SJSA1 (cell line): ENCODE measurements around the gene TRIM9. TPM values are rescaled to one million over a fixed set of nuclear protein-coding genes. Genes with fewer than 3 reads are reported as not detected.

Source experiments
- DNase-seq, 2 experiments: peaks; one replicate each; pipeline ENCODE4 v3.0.0-alpha.2; 2015 to 2020; ENCODE audit warnings: low spot score in 2 of 2, low read depth in 1 of 2
- H3K27ac ChIP-seq: fragments of 250-450 bp; sonication (Bioruptor Pico); 2 replicates; pipeline ENCODE4 v1.5.1; 2020; ENCODE audit warnings: mild to moderate bottlenecking, moderate library complexity
- H3K27me3 ChIP-seq: fragments of 250-450 bp; sonication (Bioruptor Pico); replicated peaks from 2 replicates; pipeline ENCODE4 v1.5.1; 2020; ENCODE audit warnings: mild to moderate bottlenecking, moderate library complexity
- H3K36me3 ChIP-seq: fragments of 250-450 bp; sonication (Bioruptor Pico); 2 replicates; pipeline ENCODE4 v1.5.1; 2020; ENCODE audit warnings: mild to moderate bottlenecking
- H3K4me1 ChIP-seq: fragments of 250-450 bp; sonication (Bioruptor Pico); replicated peaks from 2 replicates; pipeline ENCODE4 v1.6.1; 2021; ENCODE audit warnings: mild to moderate bottlenecking
- H3K4me3 ChIP-seq: fragments of 250-450 bp; sonication (Bioruptor Pico); 2 replicates; pipeline ENCODE4 v1.5.1; 2020; ENCODE audit warnings: mild to moderate bottlenecking
- H3K9me3 ChIP-seq: fragments of 250-450 bp; sonication (Bioruptor Pico); replicated peaks from 2 replicates; pipeline ENCODE4 v1.5.1; 2020; ENCODE audit warnings: mild to moderate bottlenecking
- total RNA-seq: library from RNA; depleted of rRNA; stranded (reverse); fragments of >200 nt; shearing (Covaris generic); gene quantifications from 2 replicates; pipeline ENCODE4 v1.2.3, GENCODE V29; 2014

The TRIM9 gene
- total RNA-seq, 1 experiment from 2014 or later = not detected

GRCh38 chr14:51067295-51067694, 27.6 kb downstream of the TRIM9 start:
- H3K4me1 ChIP-seq = no peaks in the 10 kb centered on the region
- H3K36me3 ChIP-seq = no peaks in the 10 kb centered on the region
- no peaks in the 10 kb centered on the region; the same call in 1 of the 2 replicates for H3K27me3 ChIP-seq
- H3K4me3 ChIP-seq = no peak overlapping the region
- H3K9me3 ChIP-seq = no peaks in the 10 kb centered on the region
- DNase-seq = no peak
- no peak overlapping the region for H3K27ac ChIP-seq

GRCh38 chr14:51066576-51066975, 28.3 kb downstream of the TRIM9 start:
- Histone ChIP-seq H3K9me3 (no peaks in the 10 kb centered on the region), H3K4me1 (no peaks in the 10 kb centered on the region), H3K27me3 (no peaks in the 10 kb centered on the region; the same call in 1 of the 2 replicates), H3K36me3 (no peaks in the 10 kb centered on the region), H3K27ac (no peak overlapping the region), H3K4me3 (no peak overlapping the region)
- DNase-seq = no peak

- H3K9me3 ChIP-seq = no peaks in the 10 kb centered on the region
- H3K4me1 ChIP-seq = no peaks in the 10 kb centered on the region
- H3K27ac ChIP-seq = no peak overlapping the region
- DNase-seq = no peak
- H3K27me3 ChIP-seq = peaks cover 2% of the 10 kb centered on the region; the same call in 1 of the 2 replicates
- H3K36me3 ChIP-seq = no peaks in the 10 kb centered on the region
- H3K4me3 ChIP-seq = no peak overlapping the region
Measured at GRCh38 chr14:51059032-51059431, 35.9 kb downstream of the TRIM9 start.

- no peaks in the 10 kb centered on the region for H3K36me3 ChIP-seq
- no peaks in the 10 kb centered on the region for H3K9me3 ChIP-seq
- H3K4me1 ChIP-seq = no peaks in the 10 kb centered on the region
- DNase-seq = no peak
- H3K27me3 ChIP-seq = peaks cover 2% of the 10 kb centered on the region; the same call in 1 of the 2 replicates
- no peak overlapping the region for H3K4me3 ChIP-seq
- H3K27ac ChIP-seq = no peak overlapping the region
Measured at GRCh38 chr14:51058382-51058781, 36.5 kb downstream of the TRIM9 start.

- DNase-seq = no peak
- no peak overlapping the region for H3K27ac ChIP-seq
Measured at GRCh38 chr14:51056421-51056820, 38.5 kb downstream of the TRIM9 start.

GRCh38 chr14:51053157-51053556, 41.7 kb downstream of the TRIM9 start:
- H3K4me3 ChIP-seq = no peak overlapping the region
- DNase-seq = no peak
- peaks cover 2% of the 10 kb centered on the region; the same call in 1 of the 2 replicates for H3K27me3 ChIP-seq
- no peaks in the 10 kb centered on the region for H3K4me1 ChIP-seq
- H3K36me3 ChIP-seq = no peaks in the 10 kb centered on the region
- H3K27ac ChIP-seq = no peak overlapping the region
- no peaks in the 10 kb centered on the region for H3K9me3 ChIP-seq

More at GRCh38 chr14:51056421-51056820, 38.5 kb downstream of the TRIM9 start:
- no peaks in the 10 kb centered on the region for H3K36me3 ChIP-seq
- H3K4me1 ChIP-seq = no peaks in the 10 kb centered on the region
- H3K4me3 ChIP-seq = no peak overlapping the region
- H3K9me3 ChIP-seq = no peaks in the 10 kb centered on the region
- peaks cover 2% of the 10 kb centered on the region; the same call in 1 of the 2 replicates for H3K27me3 ChIP-seq

GRCh38 chr14:51044961-51045360, 49.9 kb downstream of the TRIM9 start:
- no peaks in the 10 kb centered on the region for H3K36me3 ChIP-seq
- H3K9me3 ChIP-seq = no peaks in the 10 kb centered on the region
- H3K27me3 ChIP-seq = peaks cover 2% of the 10 kb centered on the region; the same call in 1 of the 2 replicates
- no peak overlapping the region for H3K27ac ChIP-seq
- no peak overlapping the region for H3K4me3 ChIP-seq
- no peaks in the 10 kb centered on the region for H3K4me1 ChIP-seq
- no peak for DNase-seq

- Histone ChIP-seq H3K27me3 (no peaks in the 10 kb centered on the region; the same call in 1 of the 2 replicates), H3K4me1 (no peaks in the 10 kb centered on the region), H3K4me3 (no peak overlapping the region), H3K9me3 (no peaks in the 10 kb centered on the region), H3K27ac (no peak overlapping the region), H3K36me3 (no peaks in the 10 kb centered on the region)
- no peak for DNase-seq
Measured at GRCh38 chr14:51041883-51042282, 53.0 kb downstream of the TRIM9 start.

GRCh38 chr14:51041108-51041531, 53.8 kb downstream of the TRIM9 start:
- no peak for DNase-seq
- no peaks in the 10 kb centered on the region for H3K4me1 ChIP-seq
- H3K27ac ChIP-seq = no peak overlapping the region
- H3K36me3 ChIP-seq = no peaks in the 10 kb centered on the region
- no peaks in the 10 kb centered on the region for H3K9me3 ChIP-seq
- H3K4me3 ChIP-seq = no peak overlapping the region
- H3K27me3 ChIP-seq = no peaks in the 10 kb centered on the region; the same call in 1 of the 2 replicates

- no peaks in the 10 kb centered on the region for H3K36me3 ChIP-seq
- no peaks in the 10 kb centered on the region for H3K9me3 ChIP-seq
- no peaks in the 10 kb centered on the region; the same call in 1 of the 2 replicates for H3K27me3 ChIP-seq
- no peak overlapping the region for H3K27ac ChIP-seq
- no peak overlapping the region for H3K4me3 ChIP-seq
- peaks cover 5% of the 10 kb centered on the region for H3K4me1 ChIP-seq
- DNase-seq = no peak
Measured at GRCh38 chr14:51039252-51039651, 55.7 kb downstream of the TRIM9 start.

- Histone ChIP-seq H3K27ac (no peak overlapping the region), H3K4me3 (no peak overlapping the region), H3K36me3 (no peaks in the 10 kb centered on the region), H3K27me3 (no peaks in the 10 kb centered on the region), H3K9me3 (no peaks in the 10 kb centered on the region), H3K4me1 (peaks cover 5% of the 10 kb centered on the region)
- DNase-seq = no peak
Measured at GRCh38 chr14:51035611-51036192, 59.2 kb downstream of the TRIM9 start.

GRCh38 chr14:51028851-51029754, 65.8 kb downstream of the TRIM9 start:
- Histone ChIP-seq H3K27ac (no peak overlapping the region), H3K4me1 (no peaks in the 10 kb centered on the region), H3K27me3 (no peaks in the 10 kb centered on the region), H3K4me3 (no peak overlapping the region), H3K36me3 (no peaks in the 10 kb centered on the region), H3K9me3 (no peaks in the 10 kb centered on the region)
- DNase-seq = no peak

GRCh38 chr14:51028361-51028760, 66.5 kb downstream of the TRIM9 start:
- Histone ChIP-seq H3K27ac (no peak overlapping the region), H3K4me3 (no peak overlapping the region), H3K9me3 (no peaks in the 10 kb centered on the region), H3K4me1 (no peaks in the 10 kb centered on the region), H3K27me3 (no peaks in the 10 kb centered on the region), H3K36me3 (no peaks in the 10 kb centered on the region)
- no peak for DNase-seq

GRCh38 chr14:51024377-51024776, 70.5 kb downstream of the TRIM9 start:
- Histone ChIP-seq H3K27ac (no peak overlapping the region), H3K9me3 (no peaks in the 10 kb centered on the region), H3K4me3 (no peak overlapping the region), H3K4me1 (no peaks in the 10 kb centered on the region), H3K36me3 (no peaks in the 10 kb centered on the region), H3K27me3 (no peaks in the 10 kb centered on the region)
- no peak for DNase-seq
